Stimulated activated CD4-positive, alpha-beta T cell treated with anti-CD3 and anti-CD28 coated beads, Interleukin-4, amount 100 ng/mL, for 48 hours (primary cell): ENCODE results near the gene ZNF438.
A peak's percentile ranks its signal among the peaks of the same experiment; 100 is the strongest.
"Not testable (repeated sequence)": the region's sequence is repeated elsewhere in the genome, so short reads cannot be mapped to it uniquely, and the experiment has no call there.

Experiments
- DNase-seq, 2 donors: peaks; one replicate each; pipeline ENCODE4 v3.0.0-alpha.2; 2020; ENCODE audit warnings: low read depth in 2 of 2

ZNF438 gene

GRCh38 chr10:31031558-31032257, at the start of gene ZNF438:
Gene ZNF438 (minus strand): TSS chr10:31031865. CDS start chr10:30877034, 154,831 bp downstream.
- peak; percentile 88 to 92 for DNase-seq

- no peak for DNase-seq
These were observed 44.9 kb upstream of the ZNF438 start for GRCh38 chr10:31076610-31076988.

- no peak for DNase-seq
These were observed 44.4 kb upstream of the ZNF438 start for GRCh38 chr10:31075881-31076609.

GRCh38 chr10:31075434-31075833, 43.8 kb upstream of the ZNF438 start:
- no peak for DNase-seq

- no peak for DNase-seq
These were observed 43.0 kb upstream of the ZNF438 start for GRCh38 chr10:31074722-31075086.

GRCh38 chr10:31073996-31074721, 42.5 kb upstream of the ZNF438 start:
- no peak for DNase-seq

- no peak for DNase-seq
These were observed 41.5 kb upstream of the ZNF438 start for GRCh38 chr10:31073211-31073610.

- no peak for DNase-seq
These were observed 40.8 kb upstream of the ZNF438 start for GRCh38 chr10:31072451-31072850.

GRCh38 chr10:31071232-31072005, 39.8 kb upstream of the ZNF438 start:
- no peak for DNase-seq

GRCh38 chr10:31070691-31071090, 39.0 kb upstream of the ZNF438 start:
- DNase-seq, result no peak

- no peak for DNase-seq
These were observed 38.4 kb upstream of the ZNF438 start for GRCh38 chr10:31070025-31070424.

GRCh38 chr10:31069411-31069810, 37.7 kb upstream of the ZNF438 start:
- DNase-seq, result no peak

- DNase-seq, result no peak
These were observed 32.7 kb upstream of the ZNF438 start for GRCh38 chr10:31064348-31064747.

- no peak for DNase-seq
These were observed 32.2 kb upstream of the ZNF438 start for GRCh38 chr10:31063841-31064240.

GRCh38 chr10:31062856-31063255, 31.2 kb upstream of the ZNF438 start:
- no peak for DNase-seq

- DNase-seq, result no peak
These were observed 30.3 kb upstream of the ZNF438 start for GRCh38 chr10:31061941-31062340.

GRCh38 chr10:31058795-31059703, 27.4 kb upstream of the ZNF438 start:
- no peak for DNase-seq

GRCh38 chr10:31056678-31057077, 25.0 kb upstream of the ZNF438 start:
- DNase-seq, result not testable (repeated sequence)

- no peak for DNase-seq
These were observed 24.0 kb upstream of the ZNF438 start for GRCh38 chr10:31055573-31056251.

GRCh38 chr10:31051703-31052102, 20.0 kb upstream of the ZNF438 start:
- no peak for DNase-seq
